NCI-H748 (cell line): Measurements from ENCODE around the gene MYOM3.

Experiments used
- DNase-seq: peaks from one replicate; lab custom pipeline; 2025; ENCODE audit not compliant: unreplicated experiment; lab: John Stamatoyannopoulos, UW

Gene MYOM3

DNA sequence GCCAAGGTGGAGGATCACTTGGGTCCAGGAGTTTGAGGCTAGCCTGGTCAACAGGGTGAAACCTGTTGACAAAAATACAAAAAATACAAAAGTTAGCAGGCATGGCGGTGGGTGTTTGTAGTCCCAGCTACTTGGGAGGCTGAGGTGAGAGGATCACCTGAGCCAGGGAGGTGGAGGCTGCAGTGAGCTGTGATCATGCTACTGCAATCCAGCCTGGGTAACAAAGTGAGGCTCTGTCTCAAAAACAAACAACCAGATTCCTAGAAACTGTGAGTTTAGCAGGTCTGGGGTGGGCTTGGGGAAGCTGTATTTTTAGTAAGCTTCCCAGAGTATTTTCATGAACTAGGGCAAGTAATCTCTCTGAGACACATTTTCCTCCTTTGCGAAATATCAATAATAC lies 5.2 kb upstream of the MYOM3 start:
- DNase-seq = no peak

DNA sequence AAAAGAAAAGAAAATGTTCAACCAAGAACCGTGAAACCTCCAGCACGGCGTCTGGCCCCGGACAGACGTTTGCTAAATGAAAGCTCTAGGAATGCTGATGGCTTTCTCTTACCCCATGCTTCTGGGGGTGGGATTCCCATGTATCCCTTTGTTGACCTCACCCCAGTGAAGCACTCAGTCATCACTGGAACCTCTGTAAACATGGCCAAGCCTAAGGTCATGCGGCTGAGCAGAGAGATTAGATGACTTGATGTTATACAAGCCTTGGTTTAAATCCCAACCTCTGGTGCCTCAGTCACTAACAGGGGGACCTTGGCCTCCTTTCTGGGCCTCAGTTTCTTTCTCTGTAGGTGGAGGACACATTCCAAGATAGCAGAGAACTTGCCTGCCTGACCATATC lies 2.8 kb upstream of the MYOM3 start:
- no peak for DNase-seq

DNA sequence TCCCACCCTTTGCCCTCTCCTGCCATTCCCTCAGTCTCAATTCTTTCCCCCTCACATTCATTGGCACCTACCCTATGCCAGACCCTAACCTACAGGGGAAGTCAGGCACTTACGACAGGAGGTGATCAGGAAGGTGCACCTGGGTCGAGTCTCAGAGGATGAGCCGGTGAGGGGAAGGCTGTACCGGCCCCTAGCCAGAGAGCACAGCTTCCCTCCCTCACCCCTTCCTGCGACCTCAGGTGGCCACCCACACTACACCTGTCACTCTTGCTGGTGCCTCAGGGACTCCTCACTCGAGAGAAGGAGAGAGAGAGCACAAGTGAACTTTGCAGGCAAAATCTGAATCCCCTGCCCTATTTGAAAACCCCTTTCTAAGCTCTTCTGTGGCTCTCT lies 1.7 kb upstream of the MYOM3 start:
- DNase-seq = no peak

DNA sequence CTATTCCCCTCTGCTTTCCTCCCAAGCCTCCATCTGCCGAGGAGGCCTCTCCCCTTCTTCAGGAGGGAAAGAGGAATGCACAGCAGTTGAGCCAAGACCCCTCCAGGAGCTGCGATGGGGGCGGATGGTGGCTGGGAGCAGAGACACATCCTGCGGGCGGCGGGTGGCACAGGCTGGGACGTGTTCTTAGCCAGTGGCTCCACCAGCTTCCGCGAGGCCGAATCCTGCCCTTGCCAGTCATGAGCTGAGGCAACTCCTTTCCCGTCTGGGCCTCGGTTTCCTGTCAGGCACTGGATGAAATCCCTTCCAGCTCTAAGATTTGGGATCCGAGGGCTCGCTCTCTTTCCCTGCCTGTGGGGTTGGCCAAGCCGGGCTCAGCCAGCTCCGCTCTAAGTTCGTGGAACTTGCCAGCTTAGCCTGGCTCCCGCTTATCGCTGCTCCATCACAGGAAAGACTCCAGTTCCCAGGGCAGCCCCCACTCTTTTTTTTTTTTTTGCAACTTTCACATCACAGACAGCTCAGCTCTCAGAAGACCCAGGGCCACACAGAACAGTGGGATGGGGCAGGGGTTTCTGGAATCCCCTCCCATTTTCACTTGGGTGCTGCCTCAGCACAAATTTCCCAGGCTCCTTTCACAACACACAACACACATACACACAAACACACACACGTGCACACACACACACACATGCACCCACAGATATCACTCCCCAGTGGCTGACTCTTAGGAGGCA lies 506 bp downstream of the MYOM3 start:
- DNase-seq = no peak

DNA sequence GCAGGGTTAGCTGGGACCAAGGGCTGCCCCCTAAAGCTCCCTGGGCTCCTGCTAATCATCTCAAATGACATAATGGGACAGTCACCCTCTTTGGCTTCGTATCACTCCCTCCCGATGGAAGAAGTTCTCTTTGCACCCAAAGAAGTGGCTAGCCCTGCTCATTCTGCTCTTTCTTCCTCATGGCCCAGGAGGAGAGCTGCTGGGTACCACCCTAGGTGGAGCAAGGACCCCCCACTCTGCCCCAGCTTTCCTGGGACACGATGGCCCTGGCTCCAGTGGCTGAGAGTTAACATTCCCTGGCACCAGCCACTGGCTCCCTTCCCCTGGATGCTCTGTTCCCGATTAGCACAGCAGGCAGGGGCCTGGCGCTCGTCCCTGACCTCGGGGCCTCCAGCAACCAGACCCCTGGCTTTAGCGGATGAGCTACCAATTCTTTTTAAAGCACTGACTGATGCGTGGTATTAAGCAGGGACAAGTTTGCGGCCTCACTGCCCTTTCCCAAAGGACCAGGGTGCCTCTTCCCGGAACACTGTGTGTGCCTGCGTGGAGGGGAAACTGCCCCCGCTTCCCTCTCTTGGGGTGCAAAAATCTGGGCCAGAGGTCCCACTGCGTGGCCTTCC lies 1.2 kb downstream of the MYOM3 start:
- no peak for DNase-seq

DNA sequence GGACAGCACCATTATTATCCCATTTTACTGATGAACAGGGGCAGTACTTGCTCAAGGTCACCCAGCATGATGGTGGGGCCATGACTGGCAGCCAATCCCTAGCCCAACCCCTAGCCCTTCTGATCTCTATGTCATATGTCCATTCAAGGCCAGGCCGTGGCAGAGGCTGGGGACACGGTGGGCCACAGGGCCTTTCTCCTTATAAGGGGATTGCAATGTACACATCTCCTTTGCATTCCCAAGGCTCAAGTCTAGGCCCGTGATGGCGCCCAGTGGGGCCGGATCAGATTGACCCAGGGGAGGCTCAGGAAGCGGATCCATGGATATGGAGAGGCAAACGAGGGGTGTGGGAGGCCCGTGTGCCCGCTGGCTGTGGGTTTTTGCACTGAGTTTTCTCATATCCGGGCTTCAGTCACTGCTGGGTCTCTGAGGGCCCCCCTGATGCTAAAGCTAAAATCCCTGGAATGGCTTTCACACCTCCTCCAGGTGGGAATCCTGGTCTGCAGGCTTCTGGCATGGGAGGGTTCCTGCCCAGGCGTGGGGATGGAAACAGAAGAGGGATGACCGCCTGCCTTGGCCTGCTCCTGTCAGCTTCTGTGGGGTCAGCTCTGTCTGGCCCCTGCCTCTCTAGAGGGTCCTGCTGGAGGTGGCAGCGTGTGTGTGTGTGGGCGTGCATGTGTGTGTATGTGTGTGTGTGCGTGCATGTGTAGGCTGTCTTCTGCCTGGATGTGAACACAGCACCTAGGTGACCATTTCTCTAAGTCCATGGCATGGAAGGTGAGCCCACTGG lies 2.1 kb downstream of the MYOM3 start:
- DNase-seq = no peak

DNA sequence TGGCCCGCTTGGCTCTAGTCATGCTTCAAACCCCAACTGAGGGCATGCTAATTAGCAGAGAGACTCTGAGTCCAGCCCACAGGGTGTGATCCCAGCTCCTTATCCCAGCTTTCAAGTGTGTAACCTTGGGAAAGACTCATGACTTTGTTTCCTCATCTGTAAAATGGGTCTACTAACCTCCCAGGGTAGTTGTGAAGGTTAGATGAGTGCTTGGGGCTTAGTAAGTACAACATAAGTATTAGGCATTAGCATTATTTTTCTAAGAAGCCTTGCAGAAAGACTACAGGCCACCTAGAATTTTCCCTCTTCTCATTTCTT lies 2.8 kb downstream of the MYOM3 start:
- DNase-seq = no peak

DNA sequence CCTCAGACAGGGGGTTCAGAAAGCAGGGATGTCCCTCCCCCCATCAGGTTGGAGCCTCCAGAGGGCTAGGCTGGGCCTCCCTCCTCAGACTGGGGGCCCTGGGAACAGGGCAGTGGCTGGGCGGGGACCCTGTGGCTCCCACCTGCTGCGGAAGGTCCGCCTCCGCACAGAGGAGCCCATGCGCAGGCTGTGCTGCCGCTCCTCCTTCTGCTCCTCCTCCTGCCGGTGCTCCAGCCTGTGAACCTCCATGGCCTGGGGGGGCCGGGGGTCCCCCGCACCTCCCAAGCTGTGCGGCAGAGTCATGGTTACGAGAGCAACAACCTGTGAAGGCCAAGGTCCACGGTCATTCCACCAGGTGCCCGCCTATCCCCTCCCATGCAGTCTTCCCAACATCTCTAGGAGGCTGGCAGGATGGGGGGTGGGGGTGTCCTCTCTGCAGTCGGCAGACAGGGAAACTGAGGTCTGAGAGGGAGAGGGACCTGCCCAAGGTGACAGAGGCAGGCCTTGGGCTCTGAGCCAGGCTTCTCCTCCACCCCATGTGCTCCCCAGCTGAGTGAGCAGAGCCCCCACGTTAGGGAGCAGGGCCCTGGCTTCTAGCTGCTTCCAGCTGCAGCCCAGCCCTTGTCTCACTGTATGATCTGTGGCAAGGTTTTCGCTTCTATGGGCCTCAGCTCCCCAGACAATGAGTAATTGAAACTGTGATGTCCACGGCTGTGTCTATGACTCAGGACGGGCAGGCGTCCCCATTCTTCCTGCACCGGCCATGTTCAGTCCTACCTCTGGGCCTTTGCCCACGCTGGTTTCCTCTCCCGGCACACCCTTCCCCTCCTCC lies 3.4 kb downstream of the MYOM3 start:
- DNase-seq = no peak

DNA sequence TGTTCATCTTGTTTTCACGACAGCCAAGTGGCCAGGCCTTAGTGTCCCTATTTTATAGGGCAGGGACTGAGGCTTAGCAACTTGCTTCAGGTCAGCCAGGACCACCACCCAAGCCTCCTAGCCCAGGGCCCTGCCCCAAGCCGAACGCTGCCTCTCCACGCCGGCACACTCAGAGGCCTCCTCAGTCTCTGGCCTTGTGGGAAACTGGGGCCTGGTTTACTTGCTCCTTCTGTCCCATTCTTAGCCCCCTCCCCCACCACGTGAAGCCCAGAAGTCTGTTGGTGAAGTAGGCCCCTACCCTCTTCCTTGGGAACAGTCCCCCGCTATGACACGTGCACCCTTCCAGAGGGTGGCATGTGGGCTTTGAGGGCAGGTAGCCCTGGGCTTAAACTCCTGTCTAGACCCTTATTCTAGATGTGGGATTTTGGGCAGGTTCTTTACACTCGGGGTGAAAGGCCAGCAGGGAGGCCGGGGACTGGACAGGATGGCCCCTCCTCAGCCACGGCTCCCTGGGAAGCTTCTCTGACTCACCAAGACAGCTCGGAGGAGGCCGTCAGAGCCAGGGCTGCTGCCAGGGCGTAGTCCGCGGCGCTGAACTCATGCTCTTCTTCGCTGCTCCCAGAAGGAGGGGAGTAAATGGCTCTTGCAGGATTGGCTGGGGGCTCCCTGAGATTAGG lies 4.3 kb downstream of the MYOM3 start:
- no peak for DNase-seq

DNA sequence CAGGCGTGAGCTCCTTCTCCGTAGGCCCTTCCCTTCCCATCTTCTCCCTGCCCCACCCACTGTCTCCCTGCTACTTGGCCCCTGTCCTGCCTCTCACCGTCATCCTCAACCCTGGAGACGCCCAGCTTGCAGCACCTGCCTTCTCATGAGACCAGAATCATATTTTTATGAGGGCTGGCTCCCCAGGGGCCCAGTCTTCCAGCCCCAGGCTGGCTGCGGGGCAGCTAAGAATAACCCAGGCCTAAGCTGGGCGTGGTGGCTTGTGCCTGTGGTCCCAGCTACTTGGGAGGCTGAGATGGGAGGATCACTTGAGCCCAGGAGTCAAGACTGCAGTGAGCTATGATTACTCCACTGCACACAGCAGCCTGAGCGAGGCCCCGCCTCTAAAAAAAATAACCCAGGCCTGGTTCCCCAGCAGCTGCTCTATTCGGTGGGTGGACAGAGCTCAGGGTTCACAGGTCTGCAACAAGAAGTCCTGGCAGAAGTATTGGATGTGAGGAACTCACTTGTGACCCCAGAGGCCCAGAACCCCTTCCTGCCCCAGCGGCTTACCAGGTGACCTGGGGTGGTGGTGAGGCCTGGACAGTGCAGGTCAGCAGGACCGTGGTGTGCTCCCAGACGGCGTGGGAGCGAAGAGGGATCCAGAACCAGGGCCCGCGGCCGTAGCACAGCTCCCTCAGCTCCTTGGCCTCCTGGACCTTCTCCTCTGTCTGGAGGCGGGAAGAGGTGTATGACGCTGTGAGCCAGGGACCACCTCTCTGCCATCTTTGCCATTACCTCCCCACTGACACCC lies 6.4 kb downstream of the MYOM3 start:
- DNase-seq = no peak

DNA sequence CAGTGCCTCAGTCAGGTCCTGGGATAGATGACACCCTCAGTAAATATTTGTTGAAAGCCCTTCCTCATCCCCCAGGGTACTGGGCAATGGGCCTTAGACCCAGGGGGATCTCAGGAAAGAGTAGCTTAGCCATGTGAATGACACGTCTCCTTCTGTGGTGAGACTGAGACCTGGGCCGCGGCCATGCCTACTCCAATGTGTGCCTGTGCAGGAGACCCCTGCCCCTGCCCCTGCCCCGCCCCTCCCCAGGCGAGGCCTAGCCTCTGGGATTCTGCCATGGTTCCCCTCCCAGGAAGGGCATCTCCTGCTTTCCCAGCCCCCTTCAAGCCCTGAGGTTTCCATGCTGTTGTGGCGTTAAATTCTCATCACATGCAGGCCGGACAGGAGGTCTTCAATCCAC lies 7.1 kb downstream of the MYOM3 start:
- DNase-seq = no peak

DNA sequence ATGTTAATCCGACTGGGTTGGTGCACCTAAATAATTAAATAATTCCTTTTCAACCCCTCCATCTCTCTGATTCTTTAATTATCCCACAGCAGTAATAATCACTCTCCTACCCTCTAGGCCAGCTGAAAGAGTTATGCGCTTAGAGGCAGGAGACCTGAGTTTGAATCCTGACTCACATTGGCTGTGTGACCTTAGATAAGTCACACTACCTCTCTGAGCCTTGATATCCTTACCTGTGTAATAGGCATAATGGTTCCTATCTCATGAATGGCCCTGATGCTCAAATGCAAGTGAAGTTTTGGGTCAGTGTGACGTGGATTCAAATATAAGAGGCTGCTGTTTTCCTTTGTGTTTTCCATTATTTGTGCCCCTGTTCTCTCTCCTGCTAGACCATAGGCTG lies 8.1 kb downstream of the MYOM3 start:
- DNase-seq = no peak

DNA sequence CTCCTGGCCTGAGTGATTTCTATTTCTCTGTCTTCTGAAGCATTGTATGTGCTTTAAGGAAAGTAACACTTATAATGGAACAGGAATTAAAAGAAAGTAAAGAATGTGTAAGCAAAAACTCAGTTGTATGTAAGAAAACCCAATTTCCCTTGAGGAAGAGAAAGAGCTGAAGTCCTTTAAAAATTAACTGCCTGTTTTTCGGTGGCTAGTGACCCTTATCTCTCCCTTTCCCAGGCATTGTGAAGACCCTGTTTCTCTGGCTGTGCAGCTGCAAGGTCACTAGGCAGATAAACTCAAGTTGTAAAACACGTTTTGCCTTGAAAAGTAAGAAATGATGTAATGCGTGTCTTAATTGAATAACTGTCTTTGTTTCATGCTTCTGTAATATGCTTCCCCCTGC lies 8.5 kb downstream of the MYOM3 start:
- no peak for DNase-seq

DNA sequence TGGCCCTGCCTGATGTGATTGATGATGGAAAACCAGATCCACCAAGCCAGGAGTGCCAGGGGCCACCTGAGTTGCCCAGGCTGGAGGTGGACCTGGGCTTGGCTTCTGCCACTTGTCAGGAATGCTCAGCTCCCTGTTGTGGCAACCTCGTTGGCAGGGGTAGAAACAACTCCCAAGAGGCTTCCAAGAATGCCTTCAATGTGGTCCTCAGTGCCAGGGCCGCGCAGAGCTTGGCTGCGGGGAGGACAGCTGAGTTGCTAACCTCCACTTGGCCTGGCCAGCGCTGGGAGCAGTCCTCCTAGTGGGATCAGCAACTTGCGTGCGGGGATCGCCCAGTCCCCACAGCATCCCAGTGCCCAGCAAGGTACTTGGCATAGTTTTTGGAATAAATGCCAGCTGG lies 9.0 kb downstream of the MYOM3 start:
- no peak for DNase-seq

DNA sequence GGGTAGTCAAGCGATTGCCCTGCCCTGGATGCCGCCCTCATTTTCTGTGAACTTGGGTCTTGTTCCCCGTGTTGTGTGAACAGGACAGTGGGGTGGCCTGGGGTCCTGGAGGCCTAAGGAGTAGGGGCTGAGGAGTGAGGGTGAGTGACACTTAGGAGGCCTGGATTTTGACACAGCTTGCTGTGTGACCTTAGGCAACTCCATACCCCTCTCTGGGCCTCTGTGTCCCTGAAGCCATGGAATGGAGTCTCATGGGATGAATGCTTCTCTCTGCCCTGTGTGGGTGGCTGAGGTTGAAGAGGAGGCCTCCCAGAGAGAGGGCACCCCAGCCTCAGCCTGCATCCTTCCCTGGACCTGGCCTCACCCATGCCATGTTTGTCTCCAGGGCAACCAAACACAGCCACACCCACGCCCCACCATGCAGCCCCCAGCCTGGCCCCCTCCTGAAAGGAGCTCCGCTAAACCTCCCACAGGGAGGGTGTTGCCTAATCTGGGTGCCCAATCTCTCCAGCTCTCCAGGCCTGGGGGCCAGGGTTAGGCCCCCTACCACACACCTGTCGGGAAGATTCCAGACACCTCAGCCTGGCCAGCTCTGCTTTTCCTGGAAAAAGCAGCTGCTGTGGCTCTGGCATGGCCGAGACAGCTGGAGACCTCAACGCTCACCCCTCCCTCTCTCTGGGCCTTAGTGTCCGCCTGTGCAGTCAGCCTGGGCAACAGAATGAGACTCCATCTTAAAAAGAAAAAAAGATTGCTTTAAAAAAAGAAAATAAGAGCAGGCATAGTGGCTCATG lies 9.9 kb downstream of the MYOM3 start:
- no peak for DNase-seq

DNA sequence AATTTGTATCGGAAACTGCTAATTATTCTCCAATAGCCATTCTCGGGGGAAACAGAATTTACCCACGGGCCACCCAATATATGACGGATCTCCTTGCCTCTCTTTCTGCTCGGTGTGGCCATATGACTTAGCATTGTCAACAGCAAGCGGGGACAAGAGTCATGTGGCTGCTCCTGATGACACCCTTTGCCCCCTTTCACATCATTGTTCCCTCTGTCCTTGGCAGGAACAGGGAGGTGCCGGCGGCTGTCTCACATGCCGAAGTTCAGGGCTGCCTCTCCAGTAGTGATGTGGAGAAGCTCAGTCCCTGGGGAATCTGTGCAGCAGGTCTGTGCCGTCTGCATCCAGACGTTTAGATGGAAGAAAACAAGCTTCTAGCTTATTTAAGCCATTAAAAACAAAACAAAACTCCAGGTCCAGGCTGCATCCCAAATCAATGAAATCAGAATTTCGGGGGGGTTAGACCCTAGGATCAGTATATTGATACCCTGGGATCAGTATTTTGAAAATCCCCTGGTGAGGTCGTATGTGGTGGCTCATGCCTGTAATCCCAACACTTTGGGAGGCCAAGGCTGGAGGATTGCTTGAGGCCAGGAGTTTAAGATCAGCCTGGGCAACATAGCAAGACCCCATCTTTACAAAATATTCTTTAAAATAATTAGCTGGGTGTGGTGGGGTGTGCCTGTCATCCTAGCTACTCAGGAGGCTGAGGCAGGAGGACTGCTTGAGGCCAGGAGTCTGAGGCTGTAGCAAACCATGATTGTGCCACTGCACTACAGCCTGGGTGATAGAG lies 10.8 kb downstream of the MYOM3 start:
- DNase-seq = no peak

DNA sequence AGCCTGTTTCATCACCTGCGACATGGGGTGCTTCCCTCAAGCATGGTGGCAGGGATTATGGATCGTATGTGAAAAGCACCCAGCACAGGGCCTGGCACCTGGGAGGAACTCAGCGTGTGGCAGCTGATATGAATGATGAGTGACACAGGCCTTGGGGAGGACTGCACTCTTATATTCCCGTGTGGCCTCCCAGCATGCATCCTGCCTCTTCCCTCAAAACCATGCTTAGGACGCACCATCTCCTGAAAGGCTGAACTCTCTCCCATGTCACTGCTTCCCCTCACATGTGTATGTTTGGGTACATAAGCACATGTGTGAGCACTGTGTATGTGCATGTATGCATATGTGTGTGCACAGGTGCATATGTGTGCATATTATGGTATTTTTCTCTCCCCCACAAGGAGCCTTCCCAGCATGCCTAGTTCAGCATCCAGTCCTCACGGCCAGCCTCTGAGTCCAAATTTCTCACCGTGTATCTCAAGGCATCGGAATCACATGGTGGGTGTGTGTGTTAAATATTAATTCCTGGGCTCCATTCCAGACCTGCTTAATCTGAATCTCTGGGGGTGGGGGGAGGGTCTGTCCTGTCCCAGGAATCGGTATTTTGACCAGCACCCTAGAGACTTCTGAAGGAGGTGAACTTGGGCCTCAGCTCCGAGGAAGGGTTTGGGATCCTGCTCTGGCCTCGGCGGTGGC lies 12.8 kb downstream of the MYOM3 start:
- DNase-seq = no peak

DNA sequence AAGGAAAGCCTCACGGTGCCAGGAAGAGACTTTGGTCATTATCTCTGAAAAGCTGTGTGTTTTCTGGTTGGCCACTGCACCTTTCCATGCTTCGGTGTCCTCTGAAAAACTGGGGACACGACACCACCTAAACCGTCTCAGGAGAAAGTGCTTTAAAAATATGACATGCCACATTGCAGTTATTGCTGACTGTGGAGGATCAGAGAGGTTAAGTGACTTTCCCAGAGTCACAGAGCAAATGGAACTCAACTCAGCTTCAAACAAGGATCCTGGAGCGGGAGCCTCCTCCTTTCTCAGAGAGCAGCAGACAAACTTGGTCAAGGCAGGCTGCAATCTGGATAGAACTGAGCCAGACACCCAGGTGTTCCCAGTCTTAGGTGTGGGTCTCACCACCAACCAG lies 13.8 kb downstream of the MYOM3 start:
- no peak for DNase-seq
